ENCODE results near the gene PABPN1. TPM values are rescaled to one million over a fixed set of nuclear protein-coding genes. Genes with fewer than 3 reads are reported as not detected.

Gene PABPN1
- total and polyA plus RNA-seq, 2 of the 13 experiments (the other 11 are each of a cell fraction or from before 2014, with no cell fraction given) = 233 to 524 TPM

DNA sequence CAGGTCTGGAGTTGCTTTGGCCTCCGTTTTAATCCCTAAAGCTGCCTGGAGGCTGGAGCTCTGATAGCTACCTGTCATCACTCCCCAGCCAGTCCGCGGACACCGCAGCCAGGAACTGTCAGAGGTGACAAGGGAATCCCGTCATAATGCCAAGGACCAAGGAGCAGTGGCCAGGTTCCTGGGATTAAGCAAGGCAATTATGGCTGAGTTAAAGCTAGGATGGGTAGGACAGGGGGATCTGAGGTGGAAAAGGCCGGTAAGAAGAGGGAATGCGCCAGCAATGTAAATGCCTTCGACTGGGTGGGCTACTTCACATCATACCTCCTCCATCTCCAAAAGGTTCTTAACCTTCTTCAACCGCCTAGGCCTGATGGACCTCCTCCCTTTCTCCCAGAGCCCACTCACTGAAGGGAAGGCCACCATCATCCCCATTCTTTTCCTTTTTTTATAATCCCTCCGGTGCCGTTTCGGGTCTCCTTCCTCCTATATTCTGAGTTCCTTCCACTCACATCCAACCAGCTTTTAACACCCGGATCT is 20.5 kb upstream of the PABPN1 start (continued):
- TF ChIP-seq, protein P1, sequence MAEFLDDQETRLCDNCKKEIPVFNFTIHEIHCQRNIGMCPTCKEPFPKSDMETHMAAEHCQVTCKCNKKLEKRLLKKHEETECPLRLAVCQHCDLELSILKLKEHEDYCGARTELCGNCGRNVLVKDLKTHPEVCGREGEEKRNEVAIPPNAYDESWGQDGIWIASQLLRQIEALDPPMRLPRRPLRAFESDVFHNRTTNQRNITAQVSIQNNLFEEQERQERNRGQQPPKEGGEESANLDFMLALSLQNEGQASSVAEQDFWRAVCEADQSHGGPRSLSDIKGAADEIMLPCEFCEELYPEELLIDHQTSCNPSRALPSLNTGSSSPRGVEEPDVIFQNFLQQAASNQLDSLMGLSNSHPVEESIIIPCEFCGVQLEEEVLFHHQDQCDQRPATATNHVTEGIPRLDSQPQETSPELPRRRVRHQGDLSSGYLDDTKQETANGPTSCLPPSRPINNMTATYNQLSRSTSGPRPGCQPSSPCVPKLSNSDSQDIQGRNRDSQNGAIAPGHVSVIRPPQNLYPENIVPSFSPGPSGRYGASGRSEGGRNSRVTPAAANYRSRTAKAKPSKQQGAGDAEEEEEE (CRISPR knock-in tag; IDR thresholded peaks at IDR 0.05; ENCODE audit: borderline replicate concordance) = no peak
- TF ChIP-seq, protein P2, sequence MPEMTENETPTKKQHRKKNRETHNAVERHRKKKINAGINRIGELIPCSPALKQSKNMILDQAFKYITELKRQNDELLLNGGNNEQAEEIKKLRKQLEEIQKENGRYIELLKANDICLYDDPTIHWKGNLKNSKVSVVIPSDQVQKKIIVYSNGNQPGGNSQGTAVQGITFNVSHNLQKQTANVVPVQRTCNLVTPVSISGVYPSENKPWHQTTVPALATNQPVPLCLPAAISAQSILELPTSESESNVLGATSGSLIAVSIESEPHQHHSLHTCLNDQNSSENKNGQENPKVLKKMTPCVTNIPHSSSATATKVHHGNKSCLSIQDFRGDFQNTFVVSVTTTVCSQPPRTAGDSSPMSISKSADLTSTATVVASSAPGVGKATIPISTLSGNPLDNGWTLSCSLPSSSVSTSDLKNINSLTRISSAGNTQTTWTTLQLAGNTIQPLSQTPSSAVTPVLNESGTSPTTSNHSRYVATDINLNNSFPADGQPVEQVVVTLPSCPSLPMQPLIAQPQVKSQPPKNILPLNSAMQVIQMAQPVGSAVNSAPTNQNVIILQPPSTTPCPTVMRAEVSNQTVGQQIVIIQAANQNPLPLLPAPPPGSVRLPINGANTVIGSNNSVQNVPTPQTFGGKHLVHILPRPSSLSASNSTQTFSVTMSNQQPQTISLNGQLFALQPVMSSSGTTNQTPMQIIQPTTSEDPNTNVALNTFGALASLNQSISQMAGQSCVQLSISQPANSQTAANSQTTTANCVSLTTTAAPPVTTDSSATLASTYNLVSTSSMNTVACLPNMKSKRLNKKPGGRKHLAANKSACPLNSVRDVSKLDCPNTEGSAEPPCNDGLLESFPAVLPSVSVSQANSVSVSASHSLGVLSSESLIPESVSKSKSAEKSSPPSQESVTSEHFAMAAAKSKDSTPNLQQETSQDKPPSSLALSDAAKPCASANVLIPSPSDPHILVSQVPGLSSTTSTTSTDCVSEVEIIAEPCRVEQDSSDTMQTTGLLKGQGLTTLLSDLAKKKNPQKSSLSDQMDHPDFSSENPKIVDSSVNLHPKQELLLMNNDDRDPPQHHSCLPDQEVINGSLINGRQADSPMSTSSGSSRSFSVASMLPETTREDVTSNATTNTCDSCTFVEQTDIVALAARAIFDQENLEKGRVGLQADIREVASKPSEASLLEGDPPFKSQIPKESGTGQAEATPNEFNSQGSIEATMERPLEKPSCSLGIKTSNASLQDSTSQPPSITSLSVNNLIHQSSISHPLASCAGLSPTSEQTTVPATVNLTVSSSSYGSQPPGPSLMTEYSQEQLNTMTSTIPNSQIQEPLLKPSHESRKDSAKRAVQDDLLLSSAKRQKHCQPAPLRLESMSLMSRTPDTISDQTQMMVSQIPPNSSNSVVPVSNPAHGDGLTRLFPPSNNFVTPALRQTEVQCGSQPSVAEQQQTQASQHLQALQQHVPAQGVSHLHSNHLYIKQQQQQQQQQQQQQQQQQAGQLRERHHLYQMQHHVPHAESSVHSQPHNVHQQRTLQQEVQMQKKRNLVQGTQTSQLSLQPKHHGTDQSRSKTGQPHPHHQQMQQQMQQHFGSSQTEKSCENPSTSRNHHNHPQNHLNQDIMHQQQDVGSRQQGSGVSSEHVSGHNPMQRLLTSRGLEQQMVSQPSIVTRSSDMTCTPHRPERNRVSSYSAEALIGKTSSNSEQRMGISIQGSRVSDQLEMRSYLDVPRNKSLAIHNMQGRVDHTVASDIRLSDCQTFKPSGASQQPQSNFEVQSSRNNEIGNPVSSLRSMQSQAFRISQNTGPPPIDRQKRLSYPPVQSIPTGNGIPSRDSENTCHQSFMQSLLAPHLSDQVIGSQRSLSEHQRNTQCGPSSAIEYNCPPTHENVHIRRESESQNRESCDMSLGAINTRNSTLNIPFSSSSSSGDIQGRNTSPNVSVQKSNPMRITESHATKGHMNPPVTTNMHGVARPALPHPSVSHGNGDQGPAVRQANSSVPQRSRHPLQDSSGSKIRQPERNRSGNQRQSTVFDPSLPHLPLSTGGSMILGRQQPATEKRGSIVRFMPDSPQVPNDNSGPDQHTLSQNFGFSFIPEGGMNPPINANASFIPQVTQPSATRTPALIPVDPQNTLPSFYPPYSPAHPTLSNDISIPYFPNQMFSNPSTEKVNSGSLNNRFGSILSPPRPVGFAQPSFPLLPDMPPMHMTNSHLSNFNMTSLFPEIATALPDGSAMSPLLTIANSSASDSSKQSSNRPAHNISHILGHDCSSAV (CRISPR knock-in tag; IDR thresholded peaks at IDR 0.05; ENCODE audit: borderline replicate concordance) = no peak; the same call in 1 of the 2 replicates
- 0 out of 2 replicates have a peak, but pooled peaks have one; percentile 4 for TF ChIP-seq ARID2 (CRISPR knock-in tag; IDR thresholded peaks at IDR 0.05; ENCODE audit: borderline replicate concordance)
- TF ChIP-seq, protein P3, sequence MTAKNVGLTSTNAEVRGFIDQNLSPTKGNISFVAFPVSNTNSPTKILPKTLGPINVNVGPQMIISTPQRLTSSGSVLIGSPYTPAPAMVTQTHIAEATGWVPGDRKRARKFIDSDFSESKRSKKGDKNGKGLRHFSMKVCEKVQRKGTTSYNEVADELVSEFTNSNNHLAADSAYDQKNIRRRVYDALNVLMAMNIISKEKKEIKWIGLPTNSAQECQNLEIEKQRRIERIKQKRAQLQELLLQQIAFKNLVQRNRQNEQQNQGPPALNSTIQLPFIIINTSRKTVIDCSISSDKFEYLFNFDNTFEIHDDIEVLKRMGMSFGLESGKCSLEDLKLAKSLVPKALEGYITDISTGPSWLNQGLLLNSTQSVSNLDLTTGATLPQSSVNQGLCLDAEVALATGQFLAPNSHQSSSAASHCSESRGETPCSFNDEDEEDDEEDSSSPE (CRISPR knock-in tag; IDR thresholded peaks at IDR 0.05) = no peak
- no peak for TF ChIP-seq ZNF816 (CRISPR knock-in tag; IDR thresholded peaks at IDR 0.05; ENCODE audit: borderline replicate concordance)
- no peak for TF ChIP-seq DNMT3B (CRISPR knock-in tag; conservative IDR thresholded peaks at IDR 0.05)
- TF ChIP-seq, protein P4, sequence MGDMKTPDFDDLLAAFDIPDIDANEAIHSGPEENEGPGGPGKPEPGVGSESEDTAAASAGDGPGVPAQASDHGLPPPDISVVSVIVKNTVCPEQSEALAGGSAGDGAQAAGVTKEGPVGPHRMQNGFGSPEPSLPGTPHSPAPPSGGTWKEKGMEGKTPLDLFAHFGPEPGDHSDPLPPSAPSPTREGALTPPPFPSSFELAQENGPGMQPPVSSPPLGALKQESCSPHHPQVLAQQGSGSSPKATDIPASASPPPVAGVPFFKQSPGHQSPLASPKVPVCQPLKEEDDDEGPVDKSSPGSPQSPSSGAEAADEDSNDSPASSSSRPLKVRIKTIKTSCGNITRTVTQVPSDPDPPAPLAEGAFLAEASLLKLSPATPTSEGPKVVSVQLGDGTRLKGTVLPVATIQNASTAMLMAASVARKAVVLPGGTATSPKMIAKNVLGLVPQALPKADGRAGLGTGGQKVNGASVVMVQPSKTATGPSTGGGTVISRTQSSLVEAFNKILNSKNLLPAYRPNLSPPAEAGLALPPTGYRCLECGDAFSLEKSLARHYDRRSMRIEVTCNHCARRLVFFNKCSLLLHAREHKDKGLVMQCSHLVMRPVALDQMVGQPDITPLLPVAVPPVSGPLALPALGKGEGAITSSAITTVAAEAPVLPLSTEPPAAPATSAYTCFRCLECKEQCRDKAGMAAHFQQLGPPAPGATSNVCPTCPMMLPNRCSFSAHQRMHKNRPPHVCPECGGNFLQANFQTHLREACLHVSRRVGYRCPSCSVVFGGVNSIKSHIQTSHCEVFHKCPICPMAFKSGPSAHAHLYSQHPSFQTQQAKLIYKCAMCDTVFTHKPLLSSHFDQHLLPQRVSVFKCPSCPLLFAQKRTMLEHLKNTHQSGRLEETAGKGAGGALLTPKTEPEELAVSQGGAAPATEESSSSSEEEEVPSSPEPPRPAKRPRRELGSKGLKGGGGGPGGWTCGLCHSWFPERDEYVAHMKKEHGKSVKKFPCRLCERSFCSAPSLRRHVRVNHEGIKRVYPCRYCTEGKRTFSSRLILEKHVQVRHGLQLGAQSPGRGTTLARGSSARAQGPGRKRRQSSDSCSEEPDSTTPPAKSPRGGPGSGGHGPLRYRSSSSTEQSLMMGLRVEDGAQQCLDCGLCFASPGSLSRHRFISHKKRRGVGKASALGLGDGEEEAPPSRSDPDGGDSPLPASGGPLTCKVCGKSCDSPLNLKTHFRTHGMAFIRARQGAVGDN (CRISPR knock-in tag; IDR thresholded peaks at IDR 0.05) = no peak
- TF ChIP-seq, protein P5, sequence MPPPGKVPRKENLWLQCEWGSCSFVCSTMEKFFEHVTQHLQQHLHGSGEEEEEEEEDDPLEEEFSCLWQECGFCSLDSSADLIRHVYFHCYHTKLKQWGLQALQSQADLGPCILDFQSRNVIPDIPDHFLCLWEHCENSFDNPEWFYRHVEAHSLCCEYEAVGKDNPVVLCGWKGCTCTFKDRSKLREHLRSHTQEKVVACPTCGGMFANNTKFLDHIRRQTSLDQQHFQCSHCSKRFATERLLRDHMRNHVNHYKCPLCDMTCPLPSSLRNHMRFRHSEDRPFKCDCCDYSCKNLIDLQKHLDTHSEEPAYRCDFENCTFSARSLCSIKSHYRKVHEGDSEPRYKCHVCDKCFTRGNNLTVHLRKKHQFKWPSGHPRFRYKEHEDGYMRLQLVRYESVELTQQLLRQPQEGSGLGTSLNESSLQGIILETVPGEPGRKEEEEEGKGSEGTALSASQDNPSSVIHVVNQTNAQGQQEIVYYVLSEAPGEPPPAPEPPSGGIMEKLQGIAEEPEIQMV (CRISPR knock-in tag; IDR thresholded peaks at IDR 0.05; ENCODE audit: low read depth) = no peak
- no peak for TF ChIP-seq ISX (CRISPR knock-in tag; conservative IDR thresholded peaks at IDR 0.05)
